Astrocyte of the hippocampus (primary cell): ENCODE results near the gene PRKCA.
"Not testable (repeated sequence)": the region's sequence is repeated elsewhere in the genome, so short reads cannot be mapped to it uniquely, and the experiment has no call there.

Experiments
- DNase-seq: peaks from one replicate; pipeline ENCODE4 v3.0.0; 2011; ENCODE audit warnings: low read depth, low spot score

Gene PRKCA

DNA sequence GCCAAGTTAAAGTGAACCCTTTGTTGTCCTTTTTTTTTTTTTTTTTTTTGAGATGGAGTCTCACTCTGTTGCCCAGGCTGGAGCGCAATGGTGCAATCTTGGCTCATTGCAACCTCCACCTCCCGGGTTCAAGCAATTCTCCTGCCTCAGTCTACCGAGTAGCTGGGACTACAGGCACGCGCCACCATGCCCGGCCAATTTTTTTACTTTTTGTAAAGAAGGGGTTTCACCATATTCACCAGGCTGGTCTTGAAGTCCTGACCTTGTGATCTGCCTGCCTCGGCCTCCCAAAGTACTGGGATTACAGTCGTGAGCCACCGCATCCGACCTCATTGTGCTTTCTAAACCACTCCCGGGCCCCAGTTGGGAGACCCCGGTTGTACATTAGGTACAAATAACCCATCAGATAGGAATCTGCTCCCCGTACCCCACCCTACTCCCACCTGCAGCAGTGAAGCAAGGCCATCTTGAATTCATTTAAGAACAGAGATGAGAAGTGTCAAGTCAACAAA lies 410.7 kb downstream of the PRKCA start:
- not testable (repeated sequence) for DNase-seq

- DNase-seq = no peak
Observed at GRCh38 chr17:66713533-66714042, 411.2 kb downstream of the PRKCA start.

DNA sequence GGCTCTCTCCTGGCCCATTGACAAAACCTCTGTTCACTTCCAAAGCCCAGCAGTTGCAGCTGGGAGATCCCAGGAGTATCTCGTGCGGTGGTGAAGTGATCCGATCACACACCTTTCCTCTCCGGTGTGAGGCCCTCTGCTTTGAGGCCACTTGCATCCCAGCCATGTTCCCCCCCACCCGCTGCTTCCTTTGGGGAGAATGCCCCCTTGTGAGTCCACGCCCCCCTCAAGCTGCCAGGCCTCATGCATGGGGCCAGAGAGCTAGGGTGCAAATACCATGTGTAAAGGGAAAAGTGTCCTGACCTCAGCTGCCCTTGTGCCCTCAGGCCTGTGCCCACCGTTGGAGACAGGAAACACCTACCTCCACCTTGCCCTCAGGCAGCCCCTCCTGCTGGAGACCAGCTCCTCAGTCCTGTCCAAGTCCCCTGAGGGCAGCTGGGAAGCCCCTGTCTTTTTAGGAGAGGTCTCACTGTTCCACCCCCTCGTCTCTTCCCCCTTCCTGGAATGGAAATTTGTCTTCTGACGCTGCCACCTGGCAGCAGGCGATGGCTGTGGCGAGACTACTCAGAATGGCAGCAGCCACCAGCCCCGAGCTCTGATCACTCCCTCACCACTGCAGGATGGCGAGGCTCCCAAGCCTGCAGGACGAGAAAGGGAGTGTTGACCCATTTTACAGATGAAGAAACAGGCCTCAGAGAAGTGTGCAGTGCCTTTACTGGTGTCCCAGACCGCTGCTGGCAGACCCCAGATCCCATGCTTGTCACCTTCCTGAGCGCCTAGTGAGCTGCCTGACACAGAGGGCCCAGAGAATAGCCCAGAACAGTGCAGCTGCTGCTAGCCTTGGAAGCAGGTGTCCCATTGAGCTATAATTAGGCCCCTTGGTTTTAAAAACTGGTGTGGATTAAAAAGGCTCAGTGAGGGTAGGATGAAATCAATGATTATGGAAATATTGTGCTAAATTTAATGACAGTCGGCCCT lies 411.9 kb downstream of the PRKCA start:
- no peak for DNase-seq

DNA sequence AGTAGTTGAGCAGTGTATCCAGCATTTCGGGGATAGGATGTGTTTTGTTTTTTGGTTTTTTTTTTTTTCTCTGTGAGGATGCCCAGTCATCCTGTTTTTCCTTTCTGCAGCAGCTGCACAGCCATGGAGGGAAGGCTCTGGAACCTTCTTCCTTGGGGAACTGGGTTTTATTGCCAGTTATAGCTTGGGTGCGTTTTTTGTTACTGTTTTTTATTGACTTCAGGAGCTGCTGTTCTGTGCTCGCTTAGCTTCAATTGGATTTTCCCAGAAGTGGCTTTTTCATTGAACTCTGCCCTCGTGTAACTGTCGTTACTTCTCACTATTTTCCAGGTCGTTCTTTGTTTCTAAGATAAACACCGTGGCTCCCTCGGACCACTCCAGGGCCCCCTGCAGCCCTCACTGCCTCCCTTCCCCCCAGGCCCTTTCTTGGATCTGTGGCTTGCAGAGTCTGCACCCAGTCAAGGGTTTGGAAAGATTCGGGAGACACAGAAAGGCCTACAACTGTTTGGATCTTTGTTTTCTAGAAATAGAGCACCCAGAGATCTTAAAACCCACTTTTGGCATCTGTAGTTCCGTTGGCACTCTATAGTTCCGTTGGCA lies 412.8 kb downstream of the PRKCA start:
- DNase-seq = no peak

- DNase-seq = peak; percentile 80
Observed at GRCh38 chr17:66715745-66716156, 413.3 kb downstream of the PRKCA start.

GRCh38 chr17:66716236-66717026 lies 414.0 kb downstream of the PRKCA start:
- DNase-seq = peak; percentile 77

DNA sequence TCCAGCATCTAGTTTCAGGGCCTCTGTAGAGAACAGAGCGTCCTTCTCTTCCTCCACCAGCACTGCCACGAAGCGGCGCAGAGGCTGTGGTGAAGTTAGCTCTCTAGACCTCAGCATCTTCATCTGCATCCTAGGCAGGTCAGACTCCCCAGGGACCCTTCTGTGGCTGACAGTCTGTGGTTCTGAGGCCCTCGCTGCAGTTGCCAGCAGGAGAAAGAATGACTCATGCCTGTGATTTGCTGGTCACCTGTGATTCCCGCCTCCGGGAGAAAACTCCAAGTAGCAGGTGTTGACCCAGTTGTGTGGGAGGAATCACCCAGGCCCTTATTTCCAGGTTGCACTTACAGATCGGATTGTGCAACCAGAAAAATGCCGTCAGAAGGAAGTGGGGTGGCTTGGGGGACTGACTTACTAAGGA lies 415.2 kb downstream of the PRKCA start:
- peak; percentile 35 for DNase-seq

- DNase-seq = no peak
Observed at GRCh38 chr17:66720027-66720426, 417.6 kb downstream of the PRKCA start.

GRCh38 chr17:66720567-66720966 lies 418.2 kb downstream of the PRKCA start:
- no peak for DNase-seq

- no peak for DNase-seq
Observed at GRCh38 chr17:66722341-66722740, 419.9 kb downstream of the PRKCA start.

- peak; percentile 69 for DNase-seq
Observed at GRCh38 chr17:66724581-66725341, 422.3 kb downstream of the PRKCA start.

- DNase-seq = not testable (repeated sequence)
Observed at GRCh38 chr17:66725438-66725837, 423.0 kb downstream of the PRKCA start.

- DNase-seq = no peak
Observed at GRCh38 chr17:66725956-66726355, 423.5 kb downstream of the PRKCA start.

DNA sequence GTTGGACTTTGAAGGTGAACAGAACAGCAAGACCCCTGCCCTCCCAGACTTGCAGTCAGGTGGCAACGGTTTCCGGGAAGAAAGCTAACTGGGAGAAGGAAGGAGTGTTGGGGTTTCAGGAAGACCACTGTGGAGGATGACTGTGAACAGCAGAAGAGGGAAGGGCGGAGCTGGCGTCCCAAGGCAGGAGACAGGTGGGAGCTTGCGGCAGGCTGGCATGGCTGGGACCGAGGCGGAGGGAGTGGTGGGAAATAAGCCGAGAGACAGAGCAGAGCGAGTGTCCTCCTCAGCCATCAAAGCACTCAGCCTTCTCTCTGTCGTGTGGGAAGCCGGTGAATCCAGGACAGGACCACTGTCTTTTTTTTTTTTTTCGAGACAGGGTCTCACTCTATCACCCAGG lies 424.0 kb downstream of the PRKCA start:
- DNase-seq = no peak

DNA sequence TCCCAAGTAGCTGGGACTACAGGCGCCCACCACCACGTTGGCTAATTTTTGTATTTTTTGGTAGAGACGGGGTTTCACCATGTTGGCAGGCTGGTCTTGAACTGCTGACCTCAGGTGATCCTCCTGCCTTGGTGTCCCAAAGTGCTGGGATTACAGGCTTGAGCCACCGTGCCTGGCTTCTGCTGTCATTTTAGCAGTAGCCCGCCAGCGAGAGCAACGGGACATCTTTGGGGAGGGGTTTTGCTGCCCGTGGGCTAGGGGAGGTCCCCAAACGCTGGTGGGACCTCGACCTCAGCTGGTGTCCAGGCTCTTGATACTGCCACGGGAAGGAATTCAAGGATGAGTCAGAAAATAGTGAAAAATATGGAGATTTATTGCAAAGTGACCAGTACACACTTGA lies 424.4 kb downstream of the PRKCA start:
- DNase-seq = no peak

DNA sequence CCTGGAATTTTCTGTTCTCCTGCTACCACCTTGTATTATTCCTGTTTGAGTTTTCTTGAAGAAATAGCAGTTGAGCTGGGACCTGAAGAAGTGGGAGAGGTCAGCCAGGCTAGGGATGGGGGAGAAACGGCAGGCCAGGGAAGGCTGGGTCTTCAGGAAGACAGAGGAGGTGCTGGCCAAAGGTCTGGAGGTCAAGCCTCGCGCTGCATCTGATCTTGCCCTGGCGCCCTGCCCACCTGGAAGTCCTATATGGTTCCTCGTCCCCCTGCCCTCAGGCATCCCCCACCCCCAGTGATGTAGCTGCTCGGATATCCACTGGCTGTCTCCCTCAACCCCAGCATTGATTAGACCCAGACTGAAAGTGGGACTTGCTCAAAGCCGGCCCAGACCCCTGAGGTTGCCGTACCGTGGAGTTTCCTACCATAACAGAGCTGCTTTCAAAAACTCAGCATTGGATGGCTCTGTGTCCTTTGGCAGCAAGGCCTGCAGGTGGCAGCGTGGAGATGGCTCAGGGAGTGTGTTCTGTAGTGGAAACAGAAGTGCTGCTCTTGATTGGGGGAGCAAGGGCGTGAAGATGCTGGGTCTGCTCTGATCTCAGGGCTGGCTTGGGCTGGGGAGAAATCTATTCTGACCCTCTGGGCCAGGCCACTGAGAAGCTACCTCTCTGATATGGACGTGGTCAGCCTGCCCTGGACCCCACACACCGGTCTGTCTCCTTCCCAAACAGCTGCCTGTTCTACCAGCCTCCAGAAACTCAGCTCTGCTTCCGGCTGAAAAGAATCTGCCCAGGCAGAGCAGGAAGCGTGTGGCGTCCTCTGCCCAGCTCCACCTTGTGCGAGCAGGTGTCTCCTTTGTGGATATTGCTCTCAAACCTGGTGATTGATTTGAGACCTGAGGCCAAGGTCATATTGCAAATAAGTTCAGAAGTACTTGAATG lies 425.5 kb downstream of the PRKCA start:
- peak; percentile 87 for DNase-seq

DNA sequence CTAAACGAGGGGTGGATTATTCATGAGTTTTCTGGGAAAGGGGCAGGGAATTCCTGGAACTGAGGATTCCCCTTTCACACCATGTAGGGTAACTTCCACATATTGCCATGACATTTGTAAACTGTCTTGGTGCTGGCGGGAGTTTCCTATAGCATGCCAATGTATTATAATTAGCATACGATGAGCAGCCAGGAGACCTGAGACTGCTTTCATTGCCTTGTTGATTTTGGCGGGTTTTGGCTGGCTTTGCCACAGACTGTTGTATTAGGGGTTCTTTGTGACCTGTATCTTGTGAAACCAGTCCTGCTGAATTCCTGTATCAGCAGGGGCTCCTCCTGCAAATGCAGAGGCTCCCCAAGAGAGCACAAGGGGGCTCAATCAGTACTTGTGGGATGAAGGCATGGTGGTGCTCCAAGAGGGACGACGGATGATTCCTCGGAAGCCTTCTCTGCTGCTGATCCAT lies 428.1 kb downstream of the PRKCA start:
- peak; percentile 92 for DNase-seq

DNA sequence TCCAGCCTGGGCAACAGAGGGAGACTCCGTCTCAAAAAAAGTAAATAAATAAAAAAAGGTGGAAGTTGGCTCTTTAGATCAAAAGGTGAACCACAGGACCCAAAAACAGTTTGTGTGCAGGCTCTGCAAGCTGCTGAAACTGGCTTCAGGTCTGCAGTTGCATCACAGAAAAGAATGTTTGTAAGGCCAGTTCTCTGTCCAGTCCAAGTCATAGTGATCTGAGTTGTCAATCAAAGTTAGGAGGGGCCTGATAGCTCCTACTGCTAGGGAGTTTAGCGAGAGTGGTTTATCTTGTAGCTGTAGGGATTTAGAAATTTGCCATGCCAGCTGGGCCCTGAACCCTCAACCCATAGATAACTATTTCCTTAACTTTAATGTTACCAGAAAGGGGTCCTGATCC lies 431.3 kb downstream of the PRKCA start:
- DNase-seq = no peak

- peak; percentile 71 for DNase-seq
Observed at GRCh38 chr17:66734186-66734943, 432.0 kb downstream of the PRKCA start.
